Heart right ventricle (tissue), 16 donors: ENCODE measurements around the gene FRMD8. TPM values are rescaled to one million over a fixed set of nuclear protein-coding genes. Genes with fewer than 3 reads are reported as not detected.
A peak's percentile ranks its signal among the peaks of the same experiment; 100 is the strongest.

Experiments used
- ATAC-seq, 8 donors: fragments of 200-7000 bp; cut with Tn5 transposase; one replicate each; pipeline ENCODE4 v1.9.1; 2020; ENCODE audit warnings: mild to moderate bottlenecking in 8 of 8, moderate library complexity in 8 of 8, moderate number of reproducible peaks in 1 of 8
- DNase-seq, 2 donors: peaks; one replicate each; pipeline ENCODE4 v3.0.0-alpha.2; 2020
- H3K27ac ChIP-seq, 10 donors: fragments of 200-600 bp; sonication (generic) in 2 of 10; one replicate each; pipeline versions ENCODE4 v1.5.0 to v1.8.0; 2020 to 2022; ENCODE audit warnings: mild to moderate bottlenecking in 3 of 10
- H3K27me3 ChIP-seq, 7 donors: fragments of 200-600 bp; one replicate each; pipeline ENCODE4 v1.8.0; 2021 to 2022; ENCODE audit warnings: mild to moderate bottlenecking in 2 of 7
- H3K36me3 ChIP-seq, 9 donors: fragments of 200-600 bp; sonication (generic) in 1 of 9; one replicate each; pipeline versions ENCODE4 v1.5.0 to v1.8.0; 2020 to 2022; ENCODE audit warnings: mild to moderate bottlenecking in 2 of 9
- H3K4me1 ChIP-seq, 9 donors: fragments of 200-600 bp; sonication (generic) in 1 of 9; one replicate each; pipeline versions ENCODE4 v1.5.0 to v1.8.0; 2020 to 2022; ENCODE audit warnings: mild to moderate bottlenecking in 4 of 9
- H3K4me3 ChIP-seq, 10 donors: fragments of 200-600 bp; sonication (generic) in 2 of 10; one replicate each; pipeline versions ENCODE4 v1.5.0 to v1.8.0; 2020 to 2022; ENCODE audit warnings: mild to moderate bottlenecking in 7 of 10, moderate library complexity in 2 of 10
- H3K9me3 ChIP-seq, 11 donors: fragments of 200-600 bp in 10 of 11; sonication (generic) in 2 of 11; one replicate each; pipeline versions ENCODE4 v1.5.0 to v1.8.0; 2013 to 2022; ENCODE audit warnings: mild to moderate bottlenecking in 2 of 11, control low read depth in 1 of 11, moderate library complexity in 1 of 11
- WGBS, 2 donors: extraction: QIAGEN DNeasy Blood & Tissue Kit; methylation state at CpG; one replicate each; pipeline ENCODE4 v1.1.7; 2013; ENCODE audit warnings: inconsistent platforms in 1 of 2; 5-methylcytosine and 5-hydroxymethylcytosine counted together
- intact Hi-C, 10 donors: fragments of 100-400 bp; cut with DNase I; formaldehyde crosslinking; loops; one replicate each; pipeline versions ENCODE4 v1.11.1 to v1.14.2; 2022
- polyA plus RNA-seq, 2 donors: library from polyadenylated mRNA; stranded (reverse); fragments of 200-250 nt; gene quantifications; one replicate each; pipeline ENCODE4 v1.2.3, GENCODE V29; 2013
- total RNA-seq, 10 donors: library from RNA; stranded (reverse); fragmentation: NEBNext Ultra II Directional in 3 of 10; extraction: Animal tissue kit (Norgen Biotek cat#: 25700) in 3 of 10; gene quantifications; one replicate each; pipeline versions ENCODE4 v1.2.1 to v1.2.4, GENCODE V29; 2021 to 2023
- TF ChIP-seq, protein P1 (sequence below), 9 donors: fragments of 200-600 bp; sonication (generic) in 2 of 9; IDR thresholded peaks; one replicate each; pipeline versions ENCODE4 v1.5.0 to v1.8.0; 2021 to 2022; ENCODE audit warnings: antibody characterized with exemption in 9 of 9, mild to moderate bottlenecking in 5 of 9, moderate library complexity in 1 of 9
- donor health status: Arrhythmogenic right ventricular cardiomyopathy.
- donor health status: ischemic (EF 13 %, LVEDD 7.1; RV severe dilation, severe dysfunction).
- donor health status: healthy with polysubstance abuse.
- donor health status: DM: no; HTN: yes; CAD: no.
- donor health status: DM: no; HTN: no; CAD: no.
- donor health status: ischemic (EF 25% LVEDD 6.9; RV normal size, moderate dysfunction).
- donor health status: ischemic (EF 25% LVEDD 5.7; RV mildly dilated, moderate dysfunction).
- donor health status: healthy.
- donor health status: DM: yes; HTN: yes; CAD: no.
- donor health status: Ischemic cardiomyopathy.
- donor health status: ischemic (EF 35%, LVEDD 5.7; RV mildly dilated, moderate dysfunction).
- donor health status: nonischemic (EF 11% LVEDD 7.7; RV severe dilation, severe dysfunction).
- donor health status: DM: yes; HTN: yes; CAD: no.
- donor health status: PGD.
- donor health status: ischemic (EF 29% LVEDD 5.4; RV normal size, mild dysfunction).
- donor health status: nonischemic (EF 23%, LVEDD 6.1; RV moderate dilation, normal function).

Gene FRMD8
- total and polyA plus RNA-seq, 12 donors = 6.0 to 16.9 (median 12.1) TPM

DNA sequence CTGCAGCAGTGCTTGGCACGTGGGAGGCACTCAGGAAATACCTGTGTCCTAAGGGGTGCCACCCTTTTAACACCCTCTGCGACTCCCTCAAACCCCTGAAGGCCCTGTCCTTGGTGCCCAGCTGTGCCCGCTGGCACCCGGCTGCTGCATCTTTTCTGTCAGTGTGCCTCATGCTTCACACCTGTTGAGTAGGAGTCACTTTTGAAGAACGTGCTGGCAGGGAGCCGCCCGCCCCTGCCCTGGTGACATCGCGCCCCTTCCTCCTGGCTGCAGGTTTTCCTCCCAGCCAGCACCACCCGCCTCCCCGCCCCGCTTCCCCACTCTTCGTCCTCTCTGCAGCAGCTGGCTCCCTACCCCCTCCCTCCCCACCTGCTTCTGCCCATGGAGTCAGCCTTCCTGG is 17.8 kb downstream of the FRMD8 start:
- Histone ChIP-seq H3K36me3 (peaks cover 0 to 95% (median 58%) of the 10 kb centered on the region in 9 donors), H3K9me3 (no peaks in the 10 kb centered on the region), H3K4me1 (peaks cover 6 to 25% (median 16%) of the 10 kb centered on the region in 9 donors), H3K27ac (peak overlapping the region; percentile 59 to 85 (median 78)), H3K27me3 (no peaks in the 10 kb centered on the region), H3K4me3 (no peak overlapping the region)
- DNase-seq (no peak), ATAC-seq (no peak)
- 72 to 83% methylated on average over 13 of the region's 13 CpGs for WGBS, 2 donors
- TF ChIP-seq, protein P1, sequence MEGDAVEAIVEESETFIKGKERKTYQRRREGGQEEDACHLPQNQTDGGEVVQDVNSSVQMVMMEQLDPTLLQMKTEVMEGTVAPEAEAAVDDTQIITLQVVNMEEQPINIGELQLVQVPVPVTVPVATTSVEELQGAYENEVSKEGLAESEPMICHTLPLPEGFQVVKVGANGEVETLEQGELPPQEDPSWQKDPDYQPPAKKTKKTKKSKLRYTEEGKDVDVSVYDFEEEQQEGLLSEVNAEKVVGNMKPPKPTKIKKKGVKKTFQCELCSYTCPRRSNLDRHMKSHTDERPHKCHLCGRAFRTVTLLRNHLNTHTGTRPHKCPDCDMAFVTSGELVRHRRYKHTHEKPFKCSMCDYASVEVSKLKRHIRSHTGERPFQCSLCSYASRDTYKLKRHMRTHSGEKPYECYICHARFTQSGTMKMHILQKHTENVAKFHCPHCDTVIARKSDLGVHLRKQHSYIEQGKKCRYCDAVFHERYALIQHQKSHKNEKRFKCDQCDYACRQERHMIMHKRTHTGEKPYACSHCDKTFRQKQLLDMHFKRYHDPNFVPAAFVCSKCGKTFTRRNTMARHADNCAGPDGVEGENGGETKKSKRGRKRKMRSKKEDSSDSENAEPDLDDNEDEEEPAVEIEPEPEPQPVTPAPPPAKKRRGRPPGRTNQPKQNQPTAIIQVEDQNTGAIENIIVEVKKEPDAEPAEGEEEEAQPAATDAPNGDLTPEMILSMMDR (IDR thresholded peaks at IDR 0.05) = no peak
- intact Hi-C loops = no loop called here

DNA sequence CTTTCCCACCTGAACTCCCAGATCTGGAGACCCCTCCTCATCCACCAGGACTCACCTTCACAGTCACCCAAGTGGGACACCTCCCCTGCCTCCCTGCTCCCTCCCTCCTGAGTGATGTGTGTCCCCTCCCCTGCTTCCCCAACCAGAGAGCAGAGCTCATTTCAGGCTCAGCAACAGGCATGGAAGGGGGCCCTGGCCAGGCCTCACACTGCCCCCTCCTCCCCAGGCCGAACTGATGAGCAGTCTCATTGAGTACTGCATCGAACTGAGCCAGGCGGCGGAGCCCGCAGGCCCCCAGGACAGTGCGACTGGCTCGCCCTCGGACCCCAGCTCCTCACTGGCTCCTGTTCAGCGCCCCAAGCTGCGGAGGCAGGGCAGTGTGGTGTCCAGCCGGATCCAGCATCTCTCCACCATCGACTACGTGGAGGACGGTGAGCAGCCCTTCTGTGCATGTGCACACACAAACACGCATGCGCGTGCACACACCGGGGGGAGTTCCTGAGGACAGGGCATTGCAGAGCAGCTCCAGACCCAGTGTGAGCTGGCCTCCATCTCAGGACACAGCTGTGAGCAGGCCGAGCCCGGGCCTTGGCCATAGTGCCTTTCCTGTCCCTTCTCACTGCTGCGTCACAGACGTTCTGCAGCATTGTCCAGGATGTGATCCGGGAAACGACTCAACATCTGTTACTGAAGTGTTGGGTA is 18.4 kb downstream of the FRMD8 start:
- intact Hi-C loops = no loop called here
- peak overlapping the region; percentile 56 to 85 (median 78) for H3K27ac ChIP-seq
- peak in 1 of 2 donors; percentile 55 for DNase-seq

DNA sequence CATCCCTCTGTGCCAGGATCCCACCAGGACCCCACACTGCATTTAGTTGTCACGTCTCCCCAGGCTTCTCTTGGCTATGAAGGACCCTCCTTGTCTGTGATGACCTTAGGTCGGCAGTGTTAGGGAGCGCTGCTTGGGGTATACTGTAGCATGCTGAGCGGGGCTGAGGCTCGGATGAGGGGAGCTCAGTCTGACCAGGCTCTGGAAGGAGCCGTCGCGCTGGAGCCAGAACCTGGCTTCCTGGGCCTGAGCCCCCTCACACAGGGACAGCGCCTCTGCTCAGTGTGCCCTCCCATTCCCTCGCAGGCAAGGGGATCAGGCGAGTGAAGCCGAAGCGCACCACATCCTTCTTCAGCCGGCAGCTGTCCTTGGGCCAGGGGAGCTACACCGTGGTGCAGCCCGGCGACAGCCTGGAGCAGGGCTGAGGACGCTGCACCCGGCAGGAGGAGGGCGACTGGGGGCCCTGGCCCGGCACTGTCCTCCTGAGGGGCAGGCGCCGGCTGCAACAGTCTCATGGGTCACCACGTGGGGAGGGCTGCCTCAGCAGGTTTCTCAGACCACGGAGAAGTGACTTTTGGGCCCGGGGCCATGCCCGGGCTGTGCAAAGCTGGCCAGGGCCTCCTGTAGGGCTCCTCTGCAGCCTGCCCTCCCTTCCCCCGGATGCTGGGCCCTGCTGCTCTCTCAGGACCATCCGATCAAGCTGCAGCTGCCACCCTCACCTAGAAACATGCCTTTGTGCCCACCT is 24.7 kb downstream of the FRMD8 start:
- 89% methylated on average over 29 of the region's 29 CpGs for WGBS, 2 donors
- ATAC-seq = peak in 2 of 8 donors; percentile 3 to 7
- peak overlapping the region in 2 of 10 donors; percentile 61 to 74 for H3K27ac ChIP-seq
- no peak for DNase-seq
- H3K9me3 ChIP-seq = no peaks in the 10 kb centered on the region
- peaks cover 4 to 32% (median 23%) of the 10 kb centered on the region in 9 donors for H3K4me1 ChIP-seq
- no peaks in the 10 kb centered on the region for H3K27me3 ChIP-seq
- H3K36me3 ChIP-seq = peaks cover 0 to 80% (median 35%) of the 10 kb centered on the region in 9 donors
- intact Hi-C loops = loop anchor here in 2 of 10 donors (5.0 to 10.0 kb wide), 3 partner anchors 34 to 64 kb away; no protein-coding TSS in a partner anchor
- TF ChIP-seq, protein P1 (IDR thresholded peaks at IDR 0.05) = no peak
- H3K4me3 ChIP-seq = no peak overlapping the region

More for the DNA sequence above, 18.4 kb downstream of the FRMD8 start:
- Histone ChIP-seq H3K4me3 (no peak overlapping the region), H3K4me1 (peaks cover 6 to 25% (median 16%) of the 10 kb centered on the region in 9 donors), H3K36me3 (peaks cover 0 to 95% (median 56%) of the 10 kb centered on the region in 9 donors), H3K27me3 (no peaks in the 10 kb centered on the region), H3K9me3 (no peaks in the 10 kb centered on the region)
- ATAC-seq = peak; percentile 56 to 92 (median 82)
- TF ChIP-seq, protein P1 (IDR thresholded peaks at IDR 0.05) = no peak
- WGBS, 2 donors = 76 to 81% methylated on average over 24 of the region's 24 CpGs

DNA sequence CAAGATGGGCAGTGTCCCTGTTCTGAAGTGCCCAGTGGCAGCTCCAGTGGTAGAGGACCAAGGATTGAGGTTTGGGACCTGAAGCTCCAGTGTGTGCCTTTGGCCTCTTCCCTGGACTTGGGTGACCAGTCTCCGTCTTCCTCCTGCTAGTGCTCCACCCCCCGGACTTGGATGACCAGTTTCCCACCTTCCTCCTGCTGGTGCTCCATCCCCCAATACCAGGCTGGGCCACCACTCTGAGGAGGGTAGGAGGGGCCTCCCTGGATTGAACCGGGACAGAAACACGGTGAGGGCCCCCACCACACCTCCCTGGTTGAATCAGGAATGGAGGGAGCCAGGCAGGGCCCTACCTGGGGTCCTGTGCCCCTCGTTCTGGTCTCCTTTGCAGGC is 25.2 kb downstream of the FRMD8 start:
- Histone ChIP-seq H3K27ac (peak overlapping the region in 9 of 10 donors; percentile 43 to 77 (median 64)), H3K27me3 (no peaks in the 10 kb centered on the region), H3K9me3 (no peaks in the 10 kb centered on the region), H3K36me3 (peaks cover 0 to 75% (median 30%) of the 10 kb centered on the region in 9 donors), H3K4me3 (no peak overlapping the region), H3K4me1 (peaks cover 7 to 38% (median 29%) of the 10 kb centered on the region in 9 donors)
- WGBS, 2 donors = 65 to 79% methylated on average over 5 of the region's 5 CpGs
- intact Hi-C loops = loop anchor here in 2 of 10 donors (5.0 to 10.0 kb wide), 3 partner anchors 34 to 63 kb away; no protein-coding TSS in a partner anchor
- DNase-seq (no peak), ATAC-seq (no peak)
- TF ChIP-seq, protein P1 (IDR thresholded peaks at IDR 0.05) = no peak
